GM12864 (cell line): ENCODE measurements around the gene SLC5A6.
A peak's percentile ranks its signal among the peaks of the same experiment; 100 is the strongest.
"Not testable (repeated sequence)": the region's sequence is repeated elsewhere in the genome, so short reads cannot be mapped to it uniquely, and the experiment has no call there.

Experiments
- DNase-seq: peaks from one replicate; pipeline ENCODE4 v3.0.0-alpha.2; 2011; ENCODE audit warnings: low read depth
- H3K4me3 ChIP-seq: 2 replicates; pipeline ENCODE4 v1.5.1; 2011; ENCODE audit warnings: mild to moderate bottlenecking, low read depth, low read length, control low read depth
- CTCF ChIP-seq: IDR thresholded peaks from 2 replicates; pipeline ENCODE4 v1.5.1; 2011; ENCODE audit warnings: low read depth, mild to moderate bottlenecking, moderate library complexity, low read length, control low read depth, inconsistent platforms; ENCODE audit errors: missing control alignments

Gene SLC5A6

GRCh38 chr2:27201675-27202074, 10.4 kb downstream of the SLC5A6 start:
- no peak for TF ChIP-seq CTCF
- H3K4me3 ChIP-seq: no peak overlapping the region
- no peak for DNase-seq

GRCh38 chr2:27199241-27199640, 12.8 kb downstream of the SLC5A6 start:
- no peak for TF ChIP-seq CTCF
- H3K4me3 ChIP-seq: no peak overlapping the region
- no peak for DNase-seq

GRCh38 chr2:27198627-27199026, 13.4 kb downstream of the SLC5A6 start:
- DNase-seq: no peak
- no peak overlapping the region for H3K4me3 ChIP-seq
- TF ChIP-seq CTCF: no peak

GRCh38 chr2:27198068-27198467, 14.0 kb downstream of the SLC5A6 start:
- DNase-seq, H3K4me3 ChIP-seq: not testable (repeated sequence)

GRCh38 chr2:27195799-27196198, 16.3 kb downstream of the SLC5A6 start:
- H3K4me3 ChIP-seq: not testable (repeated sequence)

GRCh38 chr2:27194538-27195354, 17.3 kb downstream of the SLC5A6 start:
- no peak overlapping the region for H3K4me3 ChIP-seq
- TF ChIP-seq CTCF: no peak
- no peak for DNase-seq

More at GRCh38 chr2:27195799-27196198, 16.3 kb downstream of the SLC5A6 start:
- DNase-seq: not testable (repeated sequence)

GRCh38 chr2:27191070-27191829, 20.8 kb downstream of the SLC5A6 start:
- H3K4me3 ChIP-seq: no peak overlapping the region
- no peak for DNase-seq
- TF ChIP-seq CTCF: peak; percentile 66

GRCh38 chr2:27189989-27190388, 22.1 kb downstream of the SLC5A6 start:
- DNase-seq: no peak
- no peak for TF ChIP-seq CTCF
- no peak overlapping the region for H3K4me3 ChIP-seq
